CD4-positive, alpha-beta T cell treated with Interleukin-6 at 100 ng/mL for 8 hours (primary cell): ENCODE results near the gene LRP8.

Experiments used
- DNase-seq: peaks from one replicate; pipeline ENCODE4 v3.0.0-alpha.2; 2020; ENCODE audit warnings: mixed read lengths, low spot score

Gene LRP8

DNA sequence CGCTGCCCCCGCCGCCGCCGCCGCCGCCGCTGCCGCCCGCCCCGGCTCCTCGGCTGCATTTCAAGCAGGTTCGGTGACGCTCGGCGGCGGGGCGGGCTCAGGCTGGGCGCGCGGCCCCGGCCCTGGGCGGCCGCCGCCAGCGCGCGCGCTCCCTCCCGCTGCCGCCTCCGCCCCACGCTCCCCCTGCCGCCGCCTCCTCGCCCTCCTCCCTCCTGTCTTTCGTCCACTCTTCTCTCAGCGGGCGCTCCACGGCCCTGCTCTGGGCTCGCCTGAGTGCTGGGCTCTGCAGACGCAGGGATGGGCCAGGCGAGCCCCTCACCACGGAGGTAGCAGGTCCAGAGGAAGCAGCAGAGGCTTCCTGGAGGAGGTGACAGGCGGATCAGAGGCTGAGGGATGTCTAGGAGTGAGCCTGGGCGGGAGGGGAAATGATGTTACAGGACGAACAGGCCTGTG lies at the start of gene LRP8:
TSS of gene LRP8 (minus strand) at position 62 of the 453 bp plus-strand sequence. CDS start 158 bp downstream, outside the sequence.
- peak; percentile 68 for DNase-seq

DNA sequence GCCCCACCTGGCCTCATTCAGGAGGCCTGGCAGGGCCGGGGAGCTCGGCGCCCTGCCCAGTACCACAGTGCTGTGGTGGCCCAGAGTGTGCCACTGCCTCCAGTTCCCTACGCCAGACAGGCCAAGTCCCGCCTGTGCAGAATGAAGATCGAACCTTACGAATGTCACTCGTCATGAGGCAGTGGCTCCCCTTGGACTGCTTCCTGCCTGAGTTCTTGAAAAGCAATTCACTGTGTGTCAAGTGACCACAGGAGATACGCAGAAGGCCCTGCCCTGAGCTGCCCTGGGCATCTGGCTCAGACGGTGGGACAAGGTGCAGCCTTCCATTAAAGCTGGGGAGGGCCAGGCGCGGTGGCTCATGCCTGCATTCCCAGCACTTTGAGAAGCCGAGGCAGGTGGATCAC lies 49.6 kb upstream of the LRP8 start:
- no peak for DNase-seq

DNA sequence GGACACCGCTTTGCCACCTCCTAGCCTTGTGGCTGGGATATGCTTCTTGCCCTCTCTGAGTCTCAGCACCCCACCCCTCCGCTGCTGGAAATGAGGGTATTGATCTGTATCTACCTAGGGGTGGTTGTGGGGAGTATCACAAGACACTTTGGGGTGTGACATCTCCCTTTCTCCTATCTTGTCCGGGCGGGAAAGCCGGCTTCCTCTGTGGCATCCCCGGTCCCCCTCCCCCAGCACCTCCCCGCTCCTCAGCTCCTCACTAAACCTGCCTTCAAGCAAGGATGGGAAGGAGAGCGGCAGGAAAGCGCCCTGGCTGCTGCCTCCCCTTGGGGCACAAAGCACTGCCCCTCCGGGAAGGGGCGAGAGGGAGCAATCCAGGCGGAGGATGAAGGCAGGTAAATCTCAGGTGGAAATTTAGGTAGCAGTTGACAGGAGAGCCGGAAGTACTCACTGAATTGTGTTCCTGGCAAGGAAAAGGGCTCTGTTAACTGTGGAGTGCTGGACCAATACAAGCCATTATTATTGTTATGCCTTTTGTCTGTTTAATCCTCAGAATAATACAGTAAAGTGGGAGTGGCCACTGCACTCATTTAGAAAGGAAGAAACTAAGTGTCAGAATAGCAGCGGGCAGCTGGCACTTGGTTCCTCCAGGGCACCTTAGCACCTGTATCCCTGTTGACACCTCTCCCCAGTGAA lies 49.0 kb upstream of the LRP8 start:
- DNase-seq = no peak

DNA sequence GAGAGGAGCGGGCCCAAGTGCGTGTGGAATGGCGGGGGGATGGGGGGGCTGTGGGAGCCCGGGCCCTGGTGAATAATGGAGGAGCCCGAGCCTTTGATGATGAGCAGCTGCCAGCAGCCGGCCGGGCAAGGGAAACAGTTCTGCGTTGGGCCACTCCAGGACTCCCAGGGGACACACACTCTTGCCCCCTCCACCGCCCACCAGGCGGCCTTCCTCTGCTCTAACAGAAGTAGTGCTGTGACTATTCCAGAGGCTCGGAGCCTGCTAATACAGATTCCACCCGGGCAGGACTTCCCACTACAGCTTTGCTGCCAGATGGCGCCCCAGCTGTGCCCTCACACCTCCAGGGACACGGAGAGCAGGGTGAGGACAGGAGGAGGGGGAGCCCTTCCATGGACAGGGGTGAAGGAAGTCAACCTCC lies 48.2 kb upstream of the LRP8 start:
- no peak for DNase-seq

DNA sequence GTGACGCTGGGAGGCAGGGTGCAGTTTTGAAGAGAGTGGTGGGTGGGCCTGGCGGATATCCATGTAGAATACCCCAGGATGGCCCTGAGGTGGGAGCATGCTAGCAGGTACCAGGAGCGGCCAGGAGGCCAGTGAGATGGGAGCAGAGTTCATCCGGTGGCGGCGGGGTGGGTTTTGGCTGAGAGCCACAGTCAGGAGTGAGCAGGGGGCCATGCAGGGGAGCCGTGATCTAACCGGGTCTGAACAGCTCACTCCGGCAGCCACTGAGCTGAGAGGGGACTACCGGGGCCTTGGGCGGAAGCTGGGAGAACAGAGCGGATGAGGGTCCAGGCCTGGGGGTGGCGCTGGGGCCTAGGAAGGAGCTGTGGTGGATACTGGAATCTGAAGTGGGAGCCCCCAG lies 47.6 kb upstream of the LRP8 start:
- no peak for DNase-seq

DNA sequence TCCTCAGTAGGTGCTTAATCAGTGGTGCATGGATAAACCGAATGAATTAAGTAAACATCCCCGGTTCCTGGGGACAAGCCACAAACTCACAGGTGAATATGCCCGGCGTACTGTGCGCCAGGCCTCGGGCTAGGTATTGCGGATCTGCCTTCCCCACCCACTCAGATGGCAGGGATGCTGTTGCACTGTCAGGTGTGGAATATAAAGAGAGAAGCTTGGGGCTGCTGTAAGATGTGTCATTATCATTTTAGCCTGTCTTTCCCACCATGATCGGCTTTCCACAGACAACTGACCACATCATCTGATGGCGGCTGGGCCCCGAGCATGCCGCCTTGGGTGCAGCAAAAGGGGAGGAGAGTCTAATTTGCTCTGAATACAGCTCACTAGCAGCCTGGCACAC lies 45.4 kb upstream of the LRP8 start:
- DNase-seq = no peak

DNA sequence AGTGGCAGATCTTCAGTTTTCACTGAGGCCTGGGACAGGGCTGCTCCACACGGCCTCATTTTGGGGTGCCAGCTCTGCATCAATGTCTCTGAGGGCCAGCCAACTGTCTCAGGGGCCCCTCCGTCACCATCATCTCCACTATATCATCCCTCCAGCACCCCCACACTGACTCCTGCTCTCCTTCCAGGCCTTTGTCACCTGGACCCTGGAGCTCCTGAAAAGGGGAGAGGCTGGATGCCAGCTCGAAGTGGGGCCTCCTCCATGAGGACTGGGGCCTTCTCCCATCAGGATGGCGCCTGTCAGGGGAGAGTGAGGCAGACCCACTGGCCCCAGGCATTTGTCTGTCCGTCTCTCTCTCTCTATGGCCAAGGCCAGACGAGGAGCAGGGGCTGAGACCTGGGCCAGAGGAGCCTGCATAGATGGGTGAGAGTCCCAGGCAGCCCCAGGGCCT lies 44.7 kb upstream of the LRP8 start:
- DNase-seq = no peak

DNA sequence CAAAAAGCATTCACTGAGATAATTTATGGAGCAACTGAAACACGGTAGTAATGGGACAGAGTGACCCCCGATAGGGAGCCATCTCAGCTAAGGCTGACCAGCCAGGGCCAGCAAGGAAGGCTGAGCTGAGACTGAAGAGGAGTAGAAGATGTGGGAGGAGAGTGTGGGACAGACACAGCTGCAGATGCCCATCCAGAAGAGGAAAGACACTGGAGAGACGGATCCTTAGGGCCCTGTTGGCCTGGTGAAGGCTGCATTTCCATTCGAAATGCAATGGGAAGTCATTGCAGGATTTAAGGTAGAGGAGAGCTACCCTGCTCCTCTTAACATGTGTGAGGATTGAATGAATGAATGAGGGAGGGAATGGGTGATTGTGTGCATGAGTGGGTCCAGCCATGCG lies 44.0 kb upstream of the LRP8 start:
- no peak for DNase-seq

DNA sequence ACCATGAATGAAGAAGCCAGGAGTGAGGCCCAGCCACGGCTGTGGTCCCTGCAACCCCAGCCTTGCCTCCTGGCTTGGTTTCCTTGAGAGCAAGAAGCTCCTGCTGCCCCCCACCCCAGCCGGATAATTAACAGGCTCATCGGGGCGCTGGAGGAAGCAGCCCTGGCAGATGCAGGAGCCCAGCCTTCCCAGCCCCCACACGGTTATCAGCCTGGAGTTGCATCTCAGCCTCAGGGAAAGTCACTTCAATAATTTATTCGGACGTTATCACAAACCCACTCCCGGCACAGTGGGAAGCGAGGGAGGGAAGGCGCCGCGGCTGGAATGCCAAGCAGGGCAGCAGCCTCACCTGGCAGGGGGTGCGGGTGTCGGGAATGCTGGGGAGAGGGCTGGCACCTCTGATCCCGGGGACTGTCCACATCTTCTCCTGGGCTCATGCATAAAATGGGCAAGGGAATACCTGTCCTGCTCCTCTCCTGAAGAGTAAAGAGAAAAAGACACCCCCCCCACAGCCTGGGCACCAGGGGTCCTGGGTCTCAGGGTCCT lies 43.3 kb upstream of the LRP8 start:
- DNase-seq = no peak

DNA sequence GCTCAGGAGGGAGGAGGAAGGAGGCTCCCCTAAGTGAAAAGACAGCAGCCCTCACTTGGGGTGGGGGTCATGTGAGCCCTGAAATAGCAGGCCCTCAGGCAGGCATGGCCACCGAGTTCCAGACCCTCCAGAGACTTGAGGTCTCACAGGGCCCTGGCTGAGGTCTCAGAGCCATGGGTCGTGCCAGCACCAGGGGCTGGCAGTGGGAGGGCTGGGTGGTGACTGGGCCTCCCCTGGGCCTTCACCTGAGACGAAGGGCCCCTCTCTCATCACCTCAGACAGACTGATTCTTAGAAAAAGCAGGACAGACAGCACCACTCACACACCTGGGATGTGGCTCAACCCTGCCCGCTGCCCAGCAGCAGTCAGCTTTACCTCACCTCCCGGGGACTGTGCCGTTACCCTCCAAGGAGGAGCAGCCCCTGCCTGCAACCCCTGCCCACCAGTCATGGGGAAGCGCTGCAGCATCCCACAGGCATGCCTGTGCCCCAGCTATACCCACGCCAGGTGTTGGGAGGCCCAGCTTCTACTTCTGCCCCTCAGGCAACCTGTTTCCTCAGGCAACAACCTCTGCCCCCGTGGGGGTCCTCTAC lies 42.6 kb upstream of the LRP8 start:
- no peak for DNase-seq

DNA sequence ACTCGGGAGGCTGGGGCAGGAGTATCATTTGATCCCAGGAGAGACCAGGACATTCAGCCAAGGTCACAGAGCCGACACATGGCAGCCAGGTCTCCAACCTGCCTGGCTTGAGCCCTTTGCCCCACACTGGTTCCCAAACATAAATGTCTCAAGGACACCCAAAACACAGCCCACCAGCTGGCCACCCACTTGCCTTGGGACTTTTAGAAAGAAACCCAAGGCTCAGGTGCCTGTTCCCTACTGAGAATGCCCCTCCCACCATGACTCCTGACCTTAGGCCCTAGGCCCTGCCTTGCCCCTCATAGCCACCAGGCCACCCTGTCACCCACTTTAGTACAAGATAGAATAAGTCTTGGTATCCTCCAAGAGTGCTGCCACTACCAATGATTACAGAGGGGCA lies 41.9 kb upstream of the LRP8 start:
- DNase-seq = no peak

DNA sequence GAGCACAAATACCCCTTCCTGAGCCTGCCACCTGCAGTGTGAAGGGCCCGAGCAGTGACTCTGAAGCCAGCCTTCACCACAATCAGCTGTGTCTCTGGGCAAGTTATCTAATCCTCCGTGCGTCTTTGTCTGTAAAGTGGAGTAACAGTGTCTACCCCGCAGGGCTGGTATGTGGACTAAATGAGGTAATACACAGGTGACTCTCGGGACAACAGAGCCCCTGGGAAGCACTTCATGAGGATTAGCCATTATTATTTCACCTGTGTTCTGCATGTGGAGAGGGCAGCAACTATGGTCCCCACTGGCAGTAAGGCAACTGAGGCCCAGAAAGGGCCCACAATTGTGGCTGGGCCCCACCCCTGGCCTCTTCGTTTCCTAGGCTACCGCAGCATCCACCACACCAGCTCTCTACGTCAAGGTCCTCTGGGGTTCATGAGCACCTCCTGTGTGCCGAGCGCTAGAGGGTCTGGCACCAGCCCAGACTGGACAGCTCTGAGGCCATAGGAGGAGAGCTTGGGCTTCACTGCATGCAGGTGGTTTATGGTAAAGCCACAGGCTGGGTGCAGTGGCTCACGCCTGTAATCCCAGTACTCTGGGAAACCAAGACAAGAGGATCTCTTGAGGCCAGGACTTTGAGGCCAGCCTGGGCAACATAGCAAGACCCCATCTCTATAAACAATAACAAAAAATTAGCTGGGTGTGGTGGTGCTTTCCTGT lies 41.3 kb upstream of the LRP8 start:
- DNase-seq = no peak

DNA sequence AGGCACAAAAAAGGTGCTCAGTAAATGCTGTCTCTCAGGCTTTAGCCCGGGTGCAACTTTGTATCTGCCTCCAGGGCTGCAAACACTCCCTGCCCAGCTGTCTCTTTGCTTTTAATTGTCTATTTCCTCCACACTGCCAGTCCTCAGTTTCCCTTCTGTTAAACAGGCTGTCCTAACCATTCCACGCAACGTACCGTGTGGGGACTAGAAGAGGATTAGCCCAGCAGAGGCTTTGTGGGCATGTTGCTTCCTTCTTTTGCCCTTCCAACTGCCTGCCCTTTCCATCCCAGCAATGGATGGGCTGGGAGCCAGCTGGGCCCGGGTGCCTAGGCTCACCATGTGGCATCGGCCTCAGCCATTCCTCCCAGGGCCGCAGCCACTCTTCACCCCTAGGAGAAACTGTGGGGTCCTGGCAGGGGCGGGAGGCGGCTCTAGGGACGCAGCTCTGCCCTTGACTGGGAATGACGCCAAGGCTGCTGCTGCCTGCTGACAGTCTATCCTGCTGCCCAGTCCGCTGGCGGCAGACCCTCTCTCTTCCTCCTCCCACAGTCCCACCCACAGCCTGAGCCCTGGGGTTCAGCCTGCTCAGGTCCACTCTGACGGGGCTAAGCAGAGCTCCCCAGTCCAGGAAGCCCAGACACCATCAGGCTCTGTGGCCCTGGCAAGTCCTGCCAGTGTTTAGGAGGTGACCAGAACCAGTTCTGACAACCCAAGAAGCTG lies 40.6 kb upstream of the LRP8 start:
- DNase-seq = no peak

DNA sequence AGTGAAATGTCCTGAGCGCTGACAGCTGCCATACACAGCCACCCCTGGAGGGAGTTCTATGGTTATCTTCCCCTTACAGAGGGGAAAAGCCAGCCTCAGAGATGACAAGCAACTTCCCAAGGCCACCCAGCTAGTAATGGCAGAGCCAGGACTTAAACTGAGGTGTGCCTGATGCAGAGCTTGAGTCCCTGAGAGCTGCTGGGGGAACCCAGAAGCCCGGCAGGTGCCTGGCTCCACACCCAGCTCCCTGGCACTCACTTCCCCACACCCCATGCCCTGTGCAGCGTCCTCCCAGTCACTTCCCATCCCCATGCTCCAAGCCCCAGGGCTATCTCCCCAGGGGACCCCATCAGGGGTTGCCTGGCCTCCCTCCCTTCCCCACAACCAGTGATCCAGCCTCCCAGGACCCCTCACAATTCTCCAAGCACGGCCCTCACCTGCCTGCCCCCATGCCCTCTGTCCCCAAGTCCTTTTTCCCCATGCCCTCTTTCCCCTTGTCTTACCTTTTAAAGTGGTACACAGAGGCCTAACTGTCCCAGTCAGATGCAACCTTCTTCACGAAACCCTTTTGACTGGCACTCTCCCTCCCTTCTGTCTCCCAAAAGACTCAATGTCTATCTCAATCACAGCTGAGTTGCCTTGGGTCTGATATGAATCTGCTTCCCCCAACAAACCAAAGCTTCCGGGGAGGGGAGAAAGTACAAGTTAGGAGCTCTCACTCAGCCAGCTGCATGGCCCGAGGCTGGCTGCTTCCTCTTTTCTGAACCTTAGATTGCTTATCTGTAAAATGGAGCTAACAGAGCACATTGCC lies 39.8 kb upstream of the LRP8 start:
- DNase-seq = peak; percentile 63

DNA sequence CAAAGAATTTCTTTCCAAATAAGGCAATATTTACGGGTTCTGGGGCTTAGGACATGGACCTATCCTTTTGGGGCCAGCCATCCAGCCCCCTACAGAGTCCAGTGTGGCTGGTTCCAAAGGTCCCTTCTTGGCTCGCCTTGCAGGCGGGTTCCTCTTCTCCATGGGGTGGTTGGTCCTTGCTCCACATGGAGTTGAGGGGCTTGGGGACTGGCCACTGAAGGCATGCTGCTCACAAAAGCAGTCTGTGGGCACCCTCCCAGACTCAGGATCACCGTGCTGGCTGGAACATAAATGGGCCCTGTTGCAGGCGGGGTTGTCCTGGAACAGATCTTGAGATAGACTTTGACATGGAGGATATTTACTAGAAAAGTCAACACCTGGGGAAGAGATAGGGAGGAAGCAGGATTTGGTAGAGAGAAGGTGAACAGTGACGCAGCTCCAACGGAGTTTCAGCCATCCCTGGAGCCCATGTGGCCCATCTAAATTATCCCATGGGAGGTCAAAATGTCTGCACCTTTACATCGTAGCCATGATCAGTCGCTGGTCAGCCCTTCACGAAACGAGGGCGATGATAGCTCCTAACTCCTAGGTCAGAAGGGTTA lies 39.1 kb upstream of the LRP8 start:
- DNase-seq = no peak

DNA sequence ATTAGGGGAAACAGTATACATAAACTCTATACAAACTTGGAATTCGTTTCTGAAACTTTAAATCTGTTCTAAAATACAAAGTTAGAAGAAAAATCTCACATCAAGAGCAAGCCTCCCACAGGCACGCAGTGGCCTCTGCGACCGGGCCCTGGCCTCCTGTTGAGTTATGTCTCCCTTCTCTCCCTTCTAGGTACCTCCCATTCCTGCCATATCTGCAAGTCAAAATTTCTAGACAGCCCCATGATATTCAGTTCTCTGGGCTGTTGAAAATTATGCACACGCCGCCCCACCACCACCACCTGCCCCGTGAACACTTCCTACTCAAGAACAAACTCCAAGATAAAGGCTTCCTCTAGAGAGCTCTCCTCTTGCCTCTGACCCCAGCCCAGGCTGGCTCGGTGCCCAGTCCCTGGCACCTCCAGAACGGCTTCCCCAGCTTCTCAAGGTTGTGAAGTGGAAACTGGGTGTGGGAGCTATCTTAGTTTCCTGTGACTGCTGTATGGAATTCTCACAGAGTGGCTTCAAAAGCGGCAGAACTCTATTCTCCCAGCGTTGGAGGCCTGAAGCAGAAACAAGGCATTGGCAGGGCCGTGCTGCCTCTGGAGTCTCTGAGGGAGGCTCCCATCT lies 37.7 kb upstream of the LRP8 start:
- no peak for DNase-seq

DNA sequence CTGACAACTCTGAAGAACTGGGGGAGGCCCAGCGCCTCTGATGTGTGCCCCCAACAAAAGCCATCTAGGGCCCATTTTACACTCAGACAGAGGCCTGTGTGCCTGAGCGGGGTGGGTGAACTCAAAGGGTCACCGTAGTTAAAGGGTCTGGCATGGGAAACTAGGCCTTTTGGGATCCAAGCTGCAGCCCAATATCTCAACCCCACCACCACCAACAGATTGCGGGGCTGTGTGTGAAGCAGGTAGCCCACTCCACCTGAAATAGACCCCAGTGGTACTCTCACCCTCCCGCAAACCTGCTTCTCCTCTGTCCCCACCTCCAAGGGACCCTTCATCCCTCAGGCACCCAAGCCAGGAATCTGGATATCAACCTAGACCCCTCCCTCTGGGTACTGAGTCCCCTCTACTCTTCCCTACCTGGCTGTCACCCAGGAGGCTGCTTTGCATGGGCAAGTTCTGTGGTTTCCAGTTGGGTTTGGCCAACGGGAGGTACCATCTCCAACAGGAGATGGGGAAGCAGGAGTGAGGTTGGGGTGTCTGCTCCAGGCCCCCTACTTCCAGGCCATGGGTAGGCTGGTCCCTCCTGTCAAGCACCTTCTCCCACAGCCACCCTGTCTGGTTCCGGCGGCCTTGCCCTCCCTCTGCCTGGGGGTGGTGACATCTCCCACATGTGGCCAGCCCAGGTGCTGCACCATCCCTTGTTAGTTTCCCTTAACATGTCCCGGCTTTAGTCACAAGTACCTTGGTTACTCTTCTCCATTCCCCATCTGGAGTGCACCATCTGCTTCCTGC lies 35.2 kb upstream of the LRP8 start:
- no peak for DNase-seq

DNA sequence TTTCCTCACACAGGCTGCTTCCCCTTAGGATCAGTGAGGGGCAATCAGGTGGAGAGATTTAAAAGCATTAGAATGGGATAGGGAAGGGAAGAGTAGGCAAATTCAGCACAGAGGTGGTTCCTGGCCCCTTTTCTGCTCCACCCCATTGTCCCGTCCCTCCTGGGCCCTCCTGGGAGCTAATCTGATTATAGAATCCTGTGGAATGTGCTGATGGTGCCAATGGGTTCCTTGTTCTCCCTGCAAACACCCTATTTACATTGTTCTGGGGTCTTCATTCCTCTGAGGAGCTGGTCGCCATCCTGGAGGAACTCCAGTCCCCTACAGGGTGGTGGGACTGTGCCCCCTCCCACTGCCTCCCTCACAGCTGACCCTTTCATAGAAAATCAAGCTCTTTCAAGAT lies 34.4 kb upstream of the LRP8 start:
- no peak for DNase-seq

DNA sequence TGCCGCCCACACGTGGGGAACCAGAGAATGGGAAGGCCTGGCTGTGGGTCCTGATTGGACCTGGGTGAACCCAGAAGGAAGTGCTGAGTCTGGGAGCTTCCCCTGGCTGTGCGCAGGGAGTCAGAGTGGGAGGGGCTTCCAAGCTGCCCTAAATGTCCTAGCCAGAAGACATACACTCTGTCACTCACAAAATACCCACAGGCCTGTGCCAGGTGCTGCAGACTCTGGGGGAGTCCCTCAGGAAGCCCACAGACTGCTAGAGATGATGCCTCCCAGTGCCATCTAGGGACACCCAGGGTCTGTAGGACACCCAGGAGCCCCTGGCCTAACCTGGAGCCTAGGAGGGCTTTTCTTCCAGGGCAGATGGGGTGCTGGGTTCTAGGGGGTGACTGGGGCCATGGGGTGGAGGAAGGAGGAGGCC lies 33.7 kb upstream of the LRP8 start:
- no peak for DNase-seq

DNA sequence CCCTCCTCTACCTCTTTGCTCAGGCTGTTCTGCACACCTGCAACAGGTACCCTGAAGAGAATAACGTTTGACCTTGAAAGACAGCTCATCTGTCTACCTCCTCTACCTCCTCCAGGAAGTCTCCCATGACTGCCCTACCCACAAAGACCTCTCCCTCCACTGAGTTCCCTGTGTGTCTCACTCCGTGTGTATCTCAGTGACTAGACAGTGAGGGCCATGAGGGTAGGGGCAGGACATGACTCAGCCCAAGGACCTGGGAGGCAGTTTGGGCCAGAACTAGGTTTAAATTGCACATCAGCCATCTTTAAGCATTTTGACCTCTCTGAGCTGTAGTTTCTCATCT lies 32.0 kb upstream of the LRP8 start:
- DNase-seq = no peak
